ENCODE data around the gene UBE4B. TPM values are rescaled to one million over a fixed set of nuclear protein-coding genes. Genes with fewer than 3 reads are reported as not detected.

The UBE4B gene
- total RNA-seq, 1 experiment from 2014 or later = 44.7 TPM

DNA sequence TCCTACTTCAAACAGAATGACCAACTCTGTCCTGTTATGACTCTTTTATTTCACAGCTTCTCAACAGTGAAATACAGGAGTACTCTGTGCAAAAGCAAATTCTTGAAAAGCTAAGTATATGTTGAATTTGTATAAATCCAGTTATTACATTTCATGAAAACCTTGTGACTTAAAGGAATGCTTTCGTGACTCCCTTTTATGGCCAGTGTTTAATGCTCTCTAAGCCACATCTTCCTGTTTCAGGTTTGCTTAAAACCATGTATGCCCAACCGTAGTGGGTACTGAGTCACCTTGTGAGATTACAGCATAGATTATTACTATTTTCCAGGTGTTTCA lies 137.4 kb downstream of the UBE4B start:
- H3K27me3 ChIP-seq (ENCODE audit: insufficient read depth, low read length) = no peaks in the 10 kb centered on the region
- intact Hi-C loops (cut with micrococcal nuclease) = no loop called here
- H3K4me1 ChIP-seq (ENCODE audit: control insufficient read depth in 1 of 2, insufficient read depth in 2 of 2, low read length in 2 of 2) = no peaks in the 10 kb centered on the region
- no TSS peak for BruUV-seq (replicated peaks)
- no peak overlapping the region for H3K4me2 ChIP-seq (ENCODE audit: low read length)
- no peaks in the 10 kb centered on the region for H3K9me2 ChIP-seq (ENCODE audit: insufficient read depth)
- ATAC-seq = no peak
- H3K79me2 ChIP-seq (ENCODE audit: insufficient read depth, low read length) = no peaks in the 10 kb centered on the region
- POLR2A ChIA-PET = no interaction called here
- no peak for TF ChIP-seq FOSL1 (IDR thresholded peaks at IDR 0.05; ENCODE audit: low read depth)
- no peak for TF ChIP-seq ZNF274 (IDR thresholded peaks at IDR 0.05; ENCODE audit: low read depth, low read length)
- TF ChIP-seq TCF7L2 (IDR thresholded peaks at IDR 0.05; ENCODE audit: borderline replicate concordance, extremely low read depth, insufficient read depth, insufficient read length) = no peak
- no peak for DNase-seq (ENCODE audit: low read depth, low spot score)
- H2AFZ ChIP-seq (ENCODE audit: low read depth, low read length, poor library complexity, severe bottlenecking) = no peak overlapping the region
- RAD21 ChIA-PET (ENCODE audit: low non-redundant PET in 1 of 2, low total read pairs in 2 of 2, uncharacterized antibody in 2 of 2, unreplicated experiment in 2 of 2) = no interaction called here
- H3K36me3 ChIP-seq (ENCODE audit: control insufficient read depth in 1 of 2, insufficient read depth in 2 of 2, low read length in 2 of 2) = peaks cover 6 to 11% of the 10 kb centered on the region in 2 experiments; a peak in 2 of 4 replicates
- no peak overlapping the region for H3K9ac ChIP-seq (ENCODE audit: low read length)
- CTCF ChIA-PET = no interaction called here
- no peaks in the 10 kb centered on the region for H3K9me3 ChIP-seq (ENCODE audit: control insufficient read depth in 1 of 2, insufficient read depth in 1 of 2, low read depth in 1 of 2, low read length in 2 of 2)
- no peak overlapping the region for H3K4me3 ChIP-seq (replicated peaks in 1 of 2; ENCODE audit: low read depth in 1 of 2, low read length in 2 of 2)
- H4K20me1 ChIP-seq (ENCODE audit: insufficient read depth) = no peaks in the 10 kb centered on the region
- no peak overlapping the region for H3K27ac ChIP-seq (ENCODE audit: low read depth, low read length)

DNA sequence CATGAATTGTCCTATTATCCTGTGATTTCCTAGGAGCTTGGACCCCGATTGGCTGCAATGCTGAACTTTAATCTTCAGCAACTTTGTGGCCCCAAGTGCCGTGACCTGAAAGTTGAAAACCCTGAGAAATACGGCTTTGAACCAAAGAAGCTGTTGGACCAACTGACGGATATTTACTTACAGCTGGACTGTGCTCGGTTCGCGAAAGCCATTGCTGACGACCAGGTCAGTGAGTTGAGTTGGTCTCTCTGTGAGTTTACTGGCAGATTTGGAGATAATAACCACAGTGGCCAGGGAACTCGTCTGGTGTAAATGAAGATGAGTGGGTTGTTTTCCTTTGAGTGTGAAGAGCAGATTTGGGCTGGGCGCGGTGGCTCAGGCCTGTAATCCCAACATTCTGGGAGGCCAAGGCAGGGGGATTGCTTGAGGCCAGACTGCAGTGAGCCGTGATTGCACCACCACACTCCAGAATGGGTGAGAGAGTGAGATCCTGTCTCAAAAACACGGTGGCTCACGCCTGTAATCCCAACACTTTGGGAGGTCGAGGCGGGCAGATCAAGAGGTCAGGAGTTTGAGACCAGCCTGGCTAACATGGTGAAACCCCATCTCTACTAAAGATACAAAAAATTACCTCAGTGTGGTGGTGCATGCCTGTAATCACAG lies 138.5 kb downstream of the UBE4B start:
- POLR2A ChIA-PET = no interaction called here
- H3K36me3 ChIP-seq (ENCODE audit: control insufficient read depth in 1 of 2, insufficient read depth in 2 of 2, low read length in 2 of 2) = peaks cover 6 to 11% of the 10 kb centered on the region in 2 experiments; a peak in 2 of 4 replicates
- DNase-seq (ENCODE audit: low read depth, low spot score) = no peak
- no peak for ATAC-seq
- no peaks in the 10 kb centered on the region for H4K20me1 ChIP-seq (ENCODE audit: insufficient read depth)
- no peak overlapping the region for H3K4me2 ChIP-seq (ENCODE audit: low read length)
- TF ChIP-seq RAD21 (IDR thresholded peaks at IDR 0.05; ENCODE audit: low read depth) (no peak), FOSL1 (IDR thresholded peaks at IDR 0.05; ENCODE audit: low read depth) (no peak), POLR2A (IDR thresholded peaks at IDR 0.05; ENCODE audit: borderline replicate concordance, extremely low read depth, insufficient read depth, insufficient read length) (no peak), EZH2phosphoT487 (IDR thresholded peaks at IDR 0.05; ENCODE audit: borderline replicate concordance) (no peak), CBX3 (IDR thresholded peaks at IDR 0.05; ENCODE audit: low read depth) (no peak), ZFX (IDR thresholded peaks at IDR 0.05) (no peak), POLR2AphosphoS5 (IDR thresholded peaks at IDR 0.05; ENCODE audit: low read depth, low read length) (no peak), CEBPB (IDR thresholded peaks at IDR 0.05; ENCODE audit: low read depth) (no peak), EGR1 (IDR thresholded peaks at IDR 0.05; ENCODE audit: low read depth) (no peak), SIN3A (IDR thresholded peaks at IDR 0.05; ENCODE audit: low read depth) (no peak), ELF1 (IDR thresholded peaks at IDR 0.05; ENCODE audit: borderline replicate concordance, low read depth) (no peak), EZH2 (IDR thresholded peaks at IDR 0.05) (no peak)
- TF ChIP-seq, protein P1, sequence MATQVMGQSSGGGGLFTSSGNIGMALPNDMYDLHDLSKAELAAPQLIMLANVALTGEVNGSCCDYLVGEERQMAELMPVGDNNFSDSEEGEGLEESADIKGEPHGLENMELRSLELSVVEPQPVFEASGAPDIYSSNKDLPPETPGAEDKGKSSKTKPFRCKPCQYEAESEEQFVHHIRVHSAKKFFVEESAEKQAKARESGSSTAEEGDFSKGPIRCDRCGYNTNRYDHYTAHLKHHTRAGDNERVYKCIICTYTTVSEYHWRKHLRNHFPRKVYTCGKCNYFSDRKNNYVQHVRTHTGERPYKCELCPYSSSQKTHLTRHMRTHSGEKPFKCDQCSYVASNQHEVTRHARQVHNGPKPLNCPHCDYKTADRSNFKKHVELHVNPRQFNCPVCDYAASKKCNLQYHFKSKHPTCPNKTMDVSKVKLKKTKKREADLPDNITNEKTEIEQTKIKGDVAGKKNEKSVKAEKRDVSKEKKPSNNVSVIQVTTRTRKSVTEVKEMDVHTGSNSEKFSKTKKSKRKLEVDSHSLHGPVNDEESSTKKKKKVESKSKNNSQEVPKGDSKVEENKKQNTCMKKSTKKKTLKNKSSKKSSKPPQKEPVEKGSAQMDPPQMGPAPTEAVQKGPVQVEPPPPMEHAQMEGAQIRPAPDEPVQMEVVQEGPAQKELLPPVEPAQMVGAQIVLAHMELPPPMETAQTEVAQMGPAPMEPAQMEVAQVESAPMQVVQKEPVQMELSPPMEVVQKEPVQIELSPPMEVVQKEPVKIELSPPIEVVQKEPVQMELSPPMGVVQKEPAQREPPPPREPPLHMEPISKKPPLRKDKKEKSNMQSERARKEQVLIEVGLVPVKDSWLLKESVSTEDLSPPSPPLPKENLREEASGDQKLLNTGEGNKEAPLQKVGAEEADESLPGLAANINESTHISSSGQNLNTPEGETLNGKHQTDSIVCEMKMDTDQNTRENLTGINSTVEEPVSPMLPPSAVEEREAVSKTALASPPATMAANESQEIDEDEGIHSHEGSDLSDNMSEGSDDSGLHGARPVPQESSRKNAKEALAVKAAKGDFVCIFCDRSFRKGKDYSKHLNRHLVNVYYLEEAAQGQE (IDR thresholded peaks at IDR 0.05; ENCODE audit: low read depth) = no peak
- TF ChIP-seq, protein P2, sequence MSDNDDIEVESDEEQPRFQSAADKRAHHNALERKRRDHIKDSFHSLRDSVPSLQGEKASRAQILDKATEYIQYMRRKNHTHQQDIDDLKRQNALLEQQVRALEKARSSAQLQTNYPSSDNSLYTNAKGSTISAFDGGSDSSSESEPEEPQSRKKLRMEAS (IDR thresholded peaks at IDR 0.05) = no peak
- TF ChIP-seq, protein P3, sequence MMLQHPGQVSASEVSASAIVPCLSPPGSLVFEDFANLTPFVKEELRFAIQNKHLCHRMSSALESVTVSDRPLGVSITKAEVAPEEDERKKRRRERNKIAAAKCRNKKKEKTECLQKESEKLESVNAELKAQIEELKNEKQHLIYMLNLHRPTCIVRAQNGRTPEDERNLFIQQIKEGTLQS (IDR thresholded peaks at IDR 0.05) = no peak
- H3K9ac ChIP-seq (ENCODE audit: low read length) = no peak overlapping the region
- H2AFZ ChIP-seq (ENCODE audit: low read depth, low read length, poor library complexity, severe bottlenecking) = no peak overlapping the region
- BruUV-seq (replicated peaks) = no TSS peak
- no peak overlapping the region for H3K4me3 ChIP-seq (replicated peaks in 1 of 2; ENCODE audit: low read depth in 1 of 2, low read length in 2 of 2)
- intact Hi-C loops (cut with micrococcal nuclease) = no loop called here
- H3K79me2 ChIP-seq (ENCODE audit: insufficient read depth, low read length) = no peaks in the 10 kb centered on the region
- no peaks in the 10 kb centered on the region for H3K27me3 ChIP-seq (ENCODE audit: insufficient read depth, low read length)
- RAD21 ChIA-PET (ENCODE audit: low non-redundant PET in 1 of 2, low total read pairs in 2 of 2, uncharacterized antibody in 2 of 2, unreplicated experiment in 2 of 2) = no interaction called here
- no peaks in the 10 kb centered on the region for H3K4me1 ChIP-seq (ENCODE audit: control insufficient read depth in 1 of 2, insufficient read depth in 2 of 2, low read length in 2 of 2)
- no peak overlapping the region for H3K27ac ChIP-seq (ENCODE audit: low read depth, low read length)
- CTCF ChIA-PET = no interaction called here
- H3K9me2 ChIP-seq (ENCODE audit: insufficient read depth) = no peaks in the 10 kb centered on the region
- H3K9me3 ChIP-seq (ENCODE audit: control insufficient read depth in 1 of 2, insufficient read depth in 1 of 2, low read depth in 1 of 2, low read length in 2 of 2) = no peaks in the 10 kb centered on the region
